Mucosa of rectum (tissue), 2 donors: Measurements from ENCODE around the gene FBXO34.

Source experiments
- H3K27ac ChIP-seq, 2 donors: one replicate each; pipeline ENCODE4 v1.7.0; 2013; ENCODE audit warnings: inconsistent platforms in 2 of 2, low read depth in 2 of 2, low read length in 2 of 2
- H3K27me3 ChIP-seq, 2 donors: one replicate each; pipeline ENCODE4 v1.7.0; 2013; ENCODE audit warnings: low read length in 2 of 2; ENCODE audit not compliant: control insufficient read depth in 2 of 2, insufficient read depth in 2 of 2
- H3K36me3 ChIP-seq, 2 donors: one replicate each; pipeline ENCODE4 v1.7.0; 2013; ENCODE audit warnings: low read length in 2 of 2; ENCODE audit not compliant: control insufficient read depth in 2 of 2, insufficient read depth in 2 of 2
- H3K4me1 ChIP-seq, 2 donors: one replicate each; pipeline ENCODE4 v1.7.0; 2013; ENCODE audit warnings: low read length in 2 of 2, mild to moderate bottlenecking in 1 of 2; ENCODE audit not compliant: control insufficient read depth in 2 of 2, insufficient read depth in 2 of 2
- H3K4me3 ChIP-seq, 2 donors: one replicate each; pipeline ENCODE4 v1.7.0; 2013; ENCODE audit warnings: low read length in 2 of 2
- H3K9ac ChIP-seq, 2 donors: one replicate each; pipeline ENCODE4 v1.7.0; 2013; ENCODE audit warnings: low read length in 2 of 2, low read depth in 1 of 2, mild to moderate bottlenecking in 1 of 2
- H3K9me3 ChIP-seq, 2 donors: one replicate each; pipeline ENCODE4 v1.7.0; 2013; ENCODE audit warnings: low read length in 2 of 2; ENCODE audit not compliant: control insufficient read depth in 2 of 2
- donor health status: healthy.
- donor health status: Normal muscosa, but diverticular disease.

The FBXO34 gene

DNA sequence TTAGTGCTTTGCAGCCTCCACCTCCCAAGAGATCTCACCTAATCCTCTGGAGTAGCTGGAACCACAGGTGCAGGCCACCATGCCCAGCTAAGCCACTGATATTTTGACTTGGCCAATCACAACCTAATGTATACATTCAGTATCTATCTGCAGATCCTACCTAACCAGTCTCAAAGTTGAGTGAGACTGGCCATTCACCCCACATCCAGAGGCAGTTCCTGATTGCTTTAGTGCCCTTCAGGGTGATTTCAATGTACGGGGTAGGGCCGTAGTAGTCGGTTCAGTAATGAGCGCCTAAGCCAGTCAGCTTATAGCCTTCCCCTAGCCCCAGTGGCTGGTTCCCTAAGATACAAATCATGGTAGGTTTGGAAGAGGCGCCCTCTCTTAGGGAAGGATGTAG lies 27.4 kb upstream of the FBXO34 start:
- H3K36me3 ChIP-seq: no peaks in the 10 kb centered on the region
- H3K4me1 ChIP-seq: no peaks in the 10 kb centered on the region
- H3K9me3 ChIP-seq: no peaks in the 10 kb centered on the region
- H3K27me3 ChIP-seq: peaks cover 0 to 4% of the 10 kb centered on the region in 2 donors
- no peak overlapping the region for H3K4me3 ChIP-seq
- H3K27ac ChIP-seq: no peak overlapping the region
- no peak overlapping the region for H3K9ac ChIP-seq

DNA sequence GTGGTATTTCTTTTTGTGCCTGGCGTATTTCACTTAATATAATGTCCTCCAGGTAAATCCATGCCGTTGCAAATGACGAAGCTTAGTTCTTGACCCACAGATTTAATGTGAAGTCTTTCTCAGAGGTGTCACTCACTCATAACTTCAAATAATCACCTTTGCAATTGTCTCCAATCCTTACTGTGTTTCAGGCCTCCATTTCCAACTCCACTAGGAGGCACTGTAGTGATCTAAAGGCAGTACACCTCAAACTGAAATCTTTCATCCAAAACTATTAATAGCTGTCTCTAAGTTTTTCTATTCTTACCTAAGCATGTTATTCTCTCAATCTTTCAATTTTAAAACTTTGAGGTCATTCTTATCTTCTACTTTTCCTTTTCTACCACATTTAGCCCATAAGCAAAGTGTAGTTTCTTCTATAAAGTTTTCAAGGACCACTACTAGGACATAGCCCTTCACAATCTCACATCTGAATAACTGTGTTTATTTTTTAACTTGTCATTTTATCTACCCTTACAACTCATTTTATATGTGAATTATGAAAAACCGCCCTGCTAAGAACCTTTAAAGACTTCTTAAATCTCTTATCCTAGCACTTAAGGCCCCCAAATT lies 25.5 kb upstream of the FBXO34 start:
- Histone ChIP-seq H3K4me1 (no peaks in the 10 kb centered on the region), H3K27ac (no peak overlapping the region), H3K9me3 (no peaks in the 10 kb centered on the region), H3K27me3 (peaks cover 0 to 4% of the 10 kb centered on the region in 2 donors), H3K9ac (no peak overlapping the region), H3K4me3 (no peak overlapping the region), H3K36me3 (no peaks in the 10 kb centered on the region)

DNA sequence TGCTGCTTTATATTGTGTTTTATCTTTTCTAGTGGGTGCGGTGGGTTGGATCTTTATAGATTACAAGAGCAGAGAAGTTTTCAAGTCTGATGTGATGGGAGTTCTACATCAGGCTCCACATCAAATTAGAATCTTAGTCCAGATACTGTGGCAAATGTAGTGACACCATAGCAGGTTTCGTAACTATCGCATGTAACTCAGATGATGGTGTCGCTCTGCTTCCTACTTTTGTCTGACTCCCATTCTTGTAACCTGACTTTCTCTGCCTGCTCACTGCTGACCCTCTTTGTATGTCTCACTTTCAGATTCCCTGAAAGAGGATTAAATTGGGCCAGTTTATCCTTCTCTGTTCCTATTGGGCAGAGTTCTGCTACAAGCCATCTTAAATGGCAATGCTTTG lies 22.8 kb upstream of the FBXO34 start:
- Histone ChIP-seq H3K27ac (no peak overlapping the region), H3K9ac (no peak overlapping the region), H3K27me3 (no peaks in the 10 kb centered on the region), H3K4me3 (no peak overlapping the region), H3K36me3 (no peaks in the 10 kb centered on the region), H3K4me1 (no peaks in the 10 kb centered on the region), H3K9me3 (no peaks in the 10 kb centered on the region)

DNA sequence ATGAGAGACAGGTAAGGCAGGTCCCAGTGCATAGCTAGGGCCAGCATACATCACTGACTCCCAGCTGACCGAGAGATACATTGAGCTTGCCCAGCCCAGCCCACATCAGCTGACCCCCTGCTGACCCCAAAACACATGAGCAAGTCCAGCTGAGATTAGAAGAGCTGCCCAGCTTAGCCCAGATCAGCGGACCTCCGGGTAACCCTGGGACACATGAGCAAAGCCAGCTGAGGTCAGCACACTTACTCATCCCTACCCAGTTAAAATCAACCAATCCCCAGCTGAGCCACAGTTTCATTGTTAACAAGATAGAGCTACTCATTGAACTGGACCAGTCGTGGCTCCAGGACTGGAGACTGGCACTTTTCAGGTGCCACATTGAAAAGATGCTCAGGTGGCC lies 21.8 kb upstream of the FBXO34 start:
- no peak overlapping the region for H3K4me3 ChIP-seq
- H3K4me1 ChIP-seq: no peaks in the 10 kb centered on the region
- no peaks in the 10 kb centered on the region for H3K9me3 ChIP-seq
- no peaks in the 10 kb centered on the region for H3K36me3 ChIP-seq
- H3K27me3 ChIP-seq: no peaks in the 10 kb centered on the region
- H3K27ac ChIP-seq: no peak overlapping the region
- no peak overlapping the region for H3K9ac ChIP-seq

DNA sequence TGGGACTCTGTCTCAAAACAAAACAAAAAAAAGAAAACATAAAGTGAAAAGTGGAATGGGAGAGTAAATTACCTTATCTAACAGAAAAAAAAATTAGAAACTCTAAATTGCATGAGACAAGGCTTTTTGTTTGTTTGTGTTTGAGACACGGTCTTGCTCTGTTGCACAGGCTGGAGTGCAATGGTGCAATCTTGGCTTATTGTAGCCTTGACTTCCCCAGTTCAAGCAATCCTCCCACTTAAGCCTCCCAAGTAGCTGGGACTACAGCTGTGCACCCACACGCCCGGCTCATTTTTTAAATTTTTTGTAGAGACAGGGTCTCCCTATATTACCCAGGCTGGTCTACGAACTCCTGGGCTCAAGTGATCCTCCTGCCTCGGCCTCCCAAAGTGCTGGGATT lies 17.9 kb upstream of the FBXO34 start:
- Histone ChIP-seq H3K9me3 (no peaks in the 10 kb centered on the region), H3K36me3 (no peaks in the 10 kb centered on the region), H3K4me3 (no peak overlapping the region), H3K27me3 (no peaks in the 10 kb centered on the region), H3K4me1 (no peaks in the 10 kb centered on the region), H3K9ac (no peak overlapping the region), H3K27ac (no peak overlapping the region)

DNA sequence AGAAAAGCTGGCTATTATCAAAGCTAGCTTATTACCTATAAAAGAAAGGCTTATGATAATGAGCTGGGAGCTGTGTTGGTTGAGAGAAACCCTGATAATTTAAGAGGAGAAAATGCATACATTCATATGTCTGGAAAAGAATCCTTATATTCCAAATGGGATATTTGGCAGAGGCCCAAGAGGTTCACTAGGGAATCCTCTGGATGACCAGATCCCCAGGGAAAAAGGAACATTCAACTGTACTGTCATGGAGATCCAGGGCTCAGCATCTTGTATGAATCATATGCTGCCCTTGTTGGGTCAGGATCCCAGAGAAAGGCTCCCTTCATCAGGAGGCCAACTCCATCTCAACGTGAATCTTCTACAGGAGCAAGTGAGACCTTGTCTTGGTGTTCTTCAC lies 16.6 kb upstream of the FBXO34 start:
- no peak overlapping the region for H3K4me3 ChIP-seq
- no peaks in the 10 kb centered on the region for H3K27me3 ChIP-seq
- H3K9me3 ChIP-seq: no peaks in the 10 kb centered on the region
- no peaks in the 10 kb centered on the region for H3K4me1 ChIP-seq
- no peak overlapping the region for H3K9ac ChIP-seq
- no peak overlapping the region for H3K27ac ChIP-seq
- H3K36me3 ChIP-seq: no peaks in the 10 kb centered on the region

DNA sequence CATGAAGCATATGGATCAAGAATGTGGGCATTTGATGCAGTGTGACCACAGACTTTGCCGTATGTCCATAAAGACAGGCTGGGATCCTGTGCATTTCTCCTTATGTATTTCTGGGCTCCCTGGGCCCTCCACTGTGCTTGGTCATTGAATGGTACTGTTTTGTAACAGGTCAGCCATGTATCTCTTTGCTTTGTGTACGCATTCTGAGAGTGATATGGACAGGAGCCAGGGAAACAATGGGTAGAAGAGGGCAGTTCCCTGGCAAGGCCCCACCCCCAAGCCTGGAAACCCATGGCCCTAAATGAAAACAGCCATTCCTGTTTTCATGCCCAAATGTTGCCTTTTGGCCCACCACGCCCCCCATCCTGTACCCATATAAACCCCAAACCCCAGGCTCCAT lies 15.2 kb upstream of the FBXO34 start:
- no peaks in the 10 kb centered on the region for H3K4me1 ChIP-seq
- no peaks in the 10 kb centered on the region for H3K36me3 ChIP-seq
- no peaks in the 10 kb centered on the region for H3K9me3 ChIP-seq
- no peak overlapping the region for H3K4me3 ChIP-seq
- H3K27ac ChIP-seq: no peak overlapping the region
- no peaks in the 10 kb centered on the region for H3K27me3 ChIP-seq
- H3K9ac ChIP-seq: no peak overlapping the region

DNA sequence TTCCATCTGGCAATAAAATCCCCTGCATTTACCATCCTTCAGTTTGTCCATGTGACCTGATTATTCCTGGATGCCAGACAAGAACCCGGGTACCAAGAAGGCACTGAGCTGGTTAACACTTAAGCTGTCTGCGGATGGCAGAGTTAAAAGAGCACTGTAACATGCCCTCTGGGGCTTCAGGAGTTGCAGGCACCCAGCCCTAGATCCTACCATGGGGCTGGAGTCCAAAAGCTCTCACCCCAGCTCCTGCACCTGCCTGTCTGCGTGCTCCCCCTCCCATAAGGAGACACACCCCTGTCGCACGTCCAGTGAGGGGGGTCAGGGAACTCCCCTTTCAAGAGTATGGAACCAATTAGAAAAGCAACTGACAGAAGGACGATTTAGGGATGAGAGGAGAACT lies 14.6 kb upstream of the FBXO34 start:
- H3K9me3 ChIP-seq: no peaks in the 10 kb centered on the region
- H3K4me1 ChIP-seq: no peaks in the 10 kb centered on the region
- H3K9ac ChIP-seq: no peak overlapping the region
- no peaks in the 10 kb centered on the region for H3K36me3 ChIP-seq
- no peak overlapping the region for H3K4me3 ChIP-seq
- H3K27ac ChIP-seq: no peak overlapping the region
- no peaks in the 10 kb centered on the region for H3K27me3 ChIP-seq

DNA sequence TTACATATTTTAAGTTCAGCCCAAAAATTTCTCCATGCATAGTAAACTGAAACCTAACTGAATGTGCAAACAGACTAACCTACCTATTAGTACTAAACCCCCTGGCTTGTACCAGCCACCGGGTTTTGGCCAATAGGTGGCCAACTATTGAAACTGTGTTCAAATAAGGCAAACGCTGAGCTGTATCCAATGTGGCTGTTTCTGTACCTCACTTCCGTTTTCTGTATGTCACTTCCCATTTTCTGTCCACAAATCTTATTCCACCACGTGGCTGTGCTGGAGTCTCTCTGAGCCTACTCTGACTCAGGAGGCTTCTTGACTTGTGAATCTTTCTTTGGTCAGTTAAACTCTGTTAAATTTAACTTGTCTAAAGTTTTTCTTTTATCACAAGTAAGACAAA lies 6.0 kb upstream of the FBXO34 start:
- H3K27ac ChIP-seq: no peak overlapping the region
- H3K4me3 ChIP-seq: no peak overlapping the region
- no peaks in the 10 kb centered on the region for H3K27me3 ChIP-seq
- no peaks in the 10 kb centered on the region for H3K9me3 ChIP-seq
- H3K9ac ChIP-seq: no peak overlapping the region
- no peaks in the 10 kb centered on the region for H3K36me3 ChIP-seq
- no peaks in the 10 kb centered on the region for H3K4me1 ChIP-seq

DNA sequence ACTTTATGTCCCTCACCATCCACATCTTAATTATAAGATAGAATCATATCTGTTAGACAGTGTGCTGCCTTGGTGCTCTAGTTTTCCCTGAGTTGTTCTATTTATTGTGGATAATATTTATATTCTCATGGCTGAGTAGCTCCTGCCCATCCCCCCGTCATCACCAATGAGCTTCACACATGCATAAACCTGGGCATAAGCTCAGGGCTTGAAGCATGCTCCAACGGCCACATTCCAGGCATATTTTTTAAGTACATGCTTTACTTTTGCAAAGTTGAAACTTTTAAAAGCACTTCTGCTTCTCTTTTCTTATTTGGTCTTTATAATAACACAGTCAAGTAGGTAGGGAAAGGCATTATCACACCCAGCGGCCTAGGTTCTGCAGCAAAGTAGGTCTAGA lies 3.4 kb upstream of the FBXO34 start:
- Histone ChIP-seq H3K4me3 (no peak overlapping the region), H3K9ac (no peak overlapping the region), H3K36me3 (no peaks in the 10 kb centered on the region), H3K27me3 (no peaks in the 10 kb centered on the region), H3K27ac (no peak overlapping the region), H3K4me1 (peaks cover 1 to 3% of the 10 kb centered on the region in 2 donors), H3K9me3 (no peaks in the 10 kb centered on the region)
